Spleen (tissue), 11 donors: ENCODE data around the gene TSPO. TPM values are rescaled to one million over a fixed set of nuclear protein-coding genes. Genes with fewer than 3 reads are reported as not detected.

Source experiments
- DNase-seq: peaks from one replicate; pipeline ENCODE4 v3.0.0-alpha.2; 2020
- H3K27ac ChIP-seq, 8 donors: fragments of 200-600 bp; sonication (generic) in 7 of 8; 1 replicate in 4 of 8; 2 replicates in 4 of 8; pipeline versions ENCODE4 v1.5.0 to v1.8.0; 2016 to 2021; ENCODE audit warnings: inconsistent platforms in 4 of 8, mild to moderate bottlenecking in 4 of 8, moderate library complexity in 1 of 8
- H3K27me3 ChIP-seq, 7 donors: fragments of 200-600 bp; sonication (generic) in 6 of 7; replicated peaks in 1 of 7; 1 replicate in 4 of 7; 2 replicates in 3 of 7; pipeline versions ENCODE4 v1.5.0 to v1.8.0; 2016 to 2021; ENCODE audit warnings: inconsistent platforms in 3 of 7, mild to moderate bottlenecking in 1 of 7
- H3K36me3 ChIP-seq, 6 donors: fragments of 200-600 bp; sonication (generic) in 5 of 6; 1 replicate in 4 of 6; 2 replicates in 2 of 6; pipeline versions ENCODE4 v1.5.0 to v1.8.0; 2016 to 2021; ENCODE audit warnings: inconsistent platforms in 2 of 6
- H3K4me1 ChIP-seq, 6 donors: fragments of 200-600 bp; sonication (generic) in 5 of 6; 1 replicate in 3 of 6; 2 replicates in 3 of 6; pipeline versions ENCODE4 v1.5.0 to v1.8.0; 2016 to 2021; ENCODE audit warnings: inconsistent platforms in 3 of 6
- H3K4me3 ChIP-seq, 8 donors: fragments of 200-600 bp; sonication (generic) in 7 of 8; 1 replicate in 4 of 8; 2 replicates in 4 of 8; pipeline versions ENCODE4 v1.5.0 to v1.8.0; 2016 to 2021; ENCODE audit warnings: inconsistent platforms in 4 of 8, mild to moderate bottlenecking in 4 of 8, moderate library complexity in 2 of 8
- H3K9me3 ChIP-seq, 8 donors: fragments of 200-600 bp; sonication (generic) in 7 of 8; 1 replicate in 4 of 8; 2 replicates in 4 of 8; pipeline versions ENCODE4 v1.5.0 to v1.8.0; 2016 to 2021; ENCODE audit warnings: inconsistent platforms in 4 of 8
- CTCF ChIP-seq, 11 experiments: fragments of 200-600 bp in 7 of 11; fragments of 450-650 bp in 4 of 11; sonication (generic) in 4 of 11; IDR thresholded peaks in 8 of 11; conservative IDR thresholded peaks in 3 of 11; 1 replicate in 7 of 11; 2 replicates in 4 of 11; pipeline versions ENCODE4 v1.4.0 to v1.8.0; 2016 to 2021; ENCODE audit warnings: antibody characterized with exemption in 11 of 11, inconsistent platforms in 4 of 11, mild to moderate bottlenecking in 1 of 11
- POLR2A ChIP-seq, 3 donors: fragments of 450-650 bp; IDR thresholded peaks; one replicate each; pipeline ENCODE4 v1.5.1; 2017; ENCODE audit warnings: antibody characterized with exemption in 3 of 3, mild to moderate bottlenecking in 1 of 3
- POLR2AphosphoS5 ChIP-seq, 3 donors: sonication (generic); formaldehyde crosslinking; IDR thresholded peaks; one replicate each; pipeline ENCODE4 v1.5.1; 2017; ENCODE audit warnings: antibody characterized with exemption in 3 of 3
- WGBS, 5 donors: extraction: QIAGEN DNeasy Blood & Tissue Kit in 3 of 5; methylation state at CpG; one replicate each; pipeline versions ENCODE4 v1.1.5 to v1.1.7; 2013 to 2018; 5-methylcytosine and 5-hydroxymethylcytosine counted together
- intact Hi-C: fragments of 100-400 bp; cut with DNase I; formaldehyde crosslinking; loops from one replicate; pipeline ENCODE4 v1.15.0; 2023; ENCODE audit warnings: low total_unique reads
- polyA plus RNA-seq, 3 donors: library from polyadenylated mRNA; stranded (reverse); fragments of 200-250 nt; gene quantifications; one replicate each; pipeline ENCODE4 v1.2.1, GENCODE V29; 2013
- total RNA-seq, 7 donors: library from RNA; depleted of rRNA in 3 of 7; stranded (reverse); fragments of >200 nt in 3 of 7; fragmentation: NEBNext Ultra II Directional in 4 of 7; extraction: Animal tissue kit (Norgen Biotek cat#: 25700) in 4 of 7; gene quantifications; one replicate each; pipeline versions ENCODE4 v1.1.0 to v1.2.1, GENCODE V29; 2016 to 2021
- donor health status: healthy with polysubstance abuse.
- donor health status: DM: no; HTN: no; CAD: no; lungs with moderate emphysema.
- donor health status: DM: no; HTN: no; CAD: no.
- donor health status: Bipolar disorder and iron deficiency.
- donor health status: healthy.
- donor health status: DM: no; HTN: no; CAD: no.
- donor health status: DM: yes; HTN: yes; CAD: no.

Gene TSPO
- total and polyA plus RNA-seq, 10 donors = 90.1 to 596 (median 152) TPM

GRCh38 chr22:43152357-43153071 lies 1.2 kb downstream of the TSPO start:
- H3K9me3 ChIP-seq = no peaks in the 10 kb centered on the region
- 3 to 12% (median 9%) methylated on average over 11 to 22 of the region's 22 CpGs for WGBS, 5 donors
- peaks cover 0 to 10% (median 0%) of the 10 kb centered on the region in 7 donors for H3K27me3 ChIP-seq
- peak overlapping the region; percentile 71 to 98 (median 92) for H3K4me3 ChIP-seq
- H3K36me3 ChIP-seq = peaks cover 0 to 18% (median 0%) of the 10 kb centered on the region in 6 donors
- DNase-seq = peak; percentile 96
- no peak for TF ChIP-seq POLR2A (IDR thresholded peaks at IDR 0.05)
- TF ChIP-seq POLR2AphosphoS5 (IDR thresholded peaks at IDR 0.05) = peak; percentile 59 to 85 (median 83)
- H3K4me1 ChIP-seq = peaks cover 12 to 94% (median 68%) of the 10 kb centered on the region in 6 donors
- peak overlapping the region; percentile 65 to 96 (median 93) for H3K27ac ChIP-seq
- intact Hi-C loops = no loop called here

DNA sequence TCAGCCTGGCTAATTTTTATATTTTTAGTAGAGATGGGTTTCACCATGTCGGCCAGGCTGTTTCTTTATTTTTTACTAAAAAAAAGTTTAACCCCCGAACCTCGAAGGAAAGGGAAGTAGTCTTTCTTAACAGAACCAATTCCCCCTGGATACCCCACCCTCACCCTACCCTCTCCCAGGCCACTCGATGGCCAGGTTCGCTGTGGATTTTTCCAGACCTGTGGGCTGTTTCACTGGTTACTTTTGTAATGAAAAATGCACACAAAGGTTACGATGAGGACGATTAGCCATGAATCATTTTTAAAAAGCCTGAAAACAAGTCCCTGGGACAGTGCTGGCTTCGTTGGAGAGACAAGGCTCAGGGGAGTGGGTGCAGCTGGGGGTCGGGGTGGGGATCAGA lies 2.5 kb downstream of the TSPO start:
- peaks cover 0 to 21% (median 0%) of the 10 kb centered on the region in 6 donors for H3K36me3 ChIP-seq
- 49 to 63% (median 50%) methylated on average over 9 of the region's 9 CpGs for WGBS, 5 donors
- intact Hi-C loops = no loop called here
- peaks cover 0 to 10% (median 0%) of the 10 kb centered on the region in 7 donors for H3K27me3 ChIP-seq
- H3K9me3 ChIP-seq = no peaks in the 10 kb centered on the region
- peaks cover 12 to 93% (median 61%) of the 10 kb centered on the region in 6 donors for H3K4me1 ChIP-seq
- no peak for DNase-seq
- H3K4me3 ChIP-seq = peak overlapping the region in 2 of 8 donors; percentile 10 to 32
- TF ChIP-seq CTCF (IDR thresholded peaks at IDR 0.05 in 8 of 11, conservative IDR thresholded peaks at IDR 0.05 in 3 of 11) = no peak
- TF ChIP-seq POLR2AphosphoS5 (IDR thresholded peaks at IDR 0.05) = no peak
- TF ChIP-seq POLR2A (IDR thresholded peaks at IDR 0.05) = no peak
- H3K27ac ChIP-seq = peak overlapping the region in 5 of 8 donors; percentile 6 to 96 (median 73)

GRCh38 chr22:43154887-43155536 lies 3.7 kb downstream of the TSPO start:
- DNase-seq = peak; percentile 90

DNA sequence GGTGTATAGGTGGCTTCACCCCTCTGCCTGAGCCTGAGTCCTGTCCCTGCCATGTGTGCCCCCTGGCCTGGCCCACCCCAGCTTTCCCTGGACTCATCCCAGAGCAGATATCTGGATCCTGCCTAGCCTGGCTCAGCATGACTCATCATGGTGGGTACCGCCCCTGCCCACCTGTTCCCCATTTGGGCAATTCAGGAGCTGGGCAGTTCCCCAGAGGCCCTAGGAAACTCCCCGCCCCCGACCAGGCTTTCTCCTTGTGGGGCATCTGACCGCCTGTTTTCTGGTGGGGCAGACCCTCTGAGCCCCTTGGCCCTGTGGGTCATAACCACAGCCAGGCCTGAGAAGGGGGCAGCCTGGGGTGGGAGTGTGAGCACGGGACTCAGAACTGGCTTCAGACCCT lies 4.4 kb downstream of the TSPO start:
- 54 to 82% (median 64%) methylated on average over 5 of the region's 5 CpGs for WGBS, 5 donors
- Histone ChIP-seq H3K27ac (peak overlapping the region in 3 of 8 donors; percentile 67 to 96 (median 95)), H3K4me1 (peaks cover 10 to 96% (median 60%) of the 10 kb centered on the region in 6 donors), H3K27me3 (peaks cover 0 to 10% (median 0%) of the 10 kb centered on the region in 7 donors), H3K4me3 (peak overlapping the region in 1 of 8 donors; percentile 42), H3K9me3 (no peaks in the 10 kb centered on the region), H3K36me3 (peaks cover 0 to 40% (median 0%) of the 10 kb centered on the region in 6 donors)
- TF ChIP-seq POLR2AphosphoS5 (IDR thresholded peaks at IDR 0.05) = no peak
- TF ChIP-seq POLR2A (IDR thresholded peaks at IDR 0.05) = no peak
- no peak for TF ChIP-seq CTCF (IDR thresholded peaks at IDR 0.05 in 8 of 11, conservative IDR thresholded peaks at IDR 0.05 in 3 of 11)
- no peak for DNase-seq
- intact Hi-C loops = no loop called here

More at GRCh38 chr22:43154887-43155536, 3.7 kb downstream of the TSPO start:
- Histone ChIP-seq H3K36me3 (peaks cover 0 to 32% (median 0%) of the 10 kb centered on the region in 6 donors), H3K9me3 (no peaks in the 10 kb centered on the region), H3K4me1 (peaks cover 12 to 97% (median 64%) of the 10 kb centered on the region in 6 donors), H3K4me3 (peak overlapping the region in 1 of 8 donors; percentile 42), H3K27ac (peak overlapping the region in 5 of 8 donors; percentile 31 to 96 (median 73)), H3K27me3 (peaks cover 0 to 10% (median 0%) of the 10 kb centered on the region in 7 donors)
- intact Hi-C loops = no loop called here
- no peak for TF ChIP-seq CTCF (IDR thresholded peaks at IDR 0.05 in 8 of 11, conservative IDR thresholded peaks at IDR 0.05 in 3 of 11)
- TF ChIP-seq POLR2AphosphoS5 (IDR thresholded peaks at IDR 0.05) = peak in 1 of 3 donors; percentile 53
- no peak for TF ChIP-seq POLR2A (IDR thresholded peaks at IDR 0.05)
- WGBS, 5 donors = 66 to 89% (median 79%) methylated on average over 20 to 27 of the region's 27 CpGs
